Measurements from ENCODE around the gene VGLL4.

VGLL4 gene

GRCh38 chr3:11626084-11626463 is 17.6 kb downstream of the VGLL4 start:
- H3K4me1 ChIP-seq = peaks cover 10% of the 10 kb centered on the region
- H2AFZ ChIP-seq = no peak overlapping the region
- H3K9ac ChIP-seq = no peak overlapping the region
- no peak overlapping the region for H3K4me3 ChIP-seq (ENCODE audit: low read depth, low read length)
- TF ChIP-seq, protein P1, sequence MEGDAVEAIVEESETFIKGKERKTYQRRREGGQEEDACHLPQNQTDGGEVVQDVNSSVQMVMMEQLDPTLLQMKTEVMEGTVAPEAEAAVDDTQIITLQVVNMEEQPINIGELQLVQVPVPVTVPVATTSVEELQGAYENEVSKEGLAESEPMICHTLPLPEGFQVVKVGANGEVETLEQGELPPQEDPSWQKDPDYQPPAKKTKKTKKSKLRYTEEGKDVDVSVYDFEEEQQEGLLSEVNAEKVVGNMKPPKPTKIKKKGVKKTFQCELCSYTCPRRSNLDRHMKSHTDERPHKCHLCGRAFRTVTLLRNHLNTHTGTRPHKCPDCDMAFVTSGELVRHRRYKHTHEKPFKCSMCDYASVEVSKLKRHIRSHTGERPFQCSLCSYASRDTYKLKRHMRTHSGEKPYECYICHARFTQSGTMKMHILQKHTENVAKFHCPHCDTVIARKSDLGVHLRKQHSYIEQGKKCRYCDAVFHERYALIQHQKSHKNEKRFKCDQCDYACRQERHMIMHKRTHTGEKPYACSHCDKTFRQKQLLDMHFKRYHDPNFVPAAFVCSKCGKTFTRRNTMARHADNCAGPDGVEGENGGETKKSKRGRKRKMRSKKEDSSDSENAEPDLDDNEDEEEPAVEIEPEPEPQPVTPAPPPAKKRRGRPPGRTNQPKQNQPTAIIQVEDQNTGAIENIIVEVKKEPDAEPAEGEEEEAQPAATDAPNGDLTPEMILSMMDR (IDR thresholded peaks at IDR 0.05) = no peak
- no peaks in the 10 kb centered on the region for H3K9me3 ChIP-seq (ENCODE audit: control insufficient read depth, low read length)
- no peak overlapping the region for H3K27ac ChIP-seq
- H3K79me2 ChIP-seq = peaks cover 76% of the 10 kb centered on the region
- H3K27me3 ChIP-seq (ENCODE audit: control insufficient read depth, insufficient read depth, low read length) = no peaks in the 10 kb centered on the region
- no peak overlapping the region for H3K4me2 ChIP-seq (ENCODE audit: low read length)
- no peaks in the 10 kb centered on the region for H3K36me3 ChIP-seq (ENCODE audit: control insufficient read depth, insufficient read depth, low read length)

GRCh38 chr3:11625376-11626083 is 18.2 kb downstream of the VGLL4 start:
- TF ChIP-seq, protein P1 (IDR thresholded peaks at IDR 0.05) = no peak
- H3K4me2 ChIP-seq (ENCODE audit: low read length) = no peak overlapping the region
- H2AFZ ChIP-seq = no peak overlapping the region
- no peaks in the 10 kb centered on the region for H3K36me3 ChIP-seq (ENCODE audit: control insufficient read depth, insufficient read depth, low read length)
- H3K9me3 ChIP-seq (ENCODE audit: control insufficient read depth, low read length) = no peaks in the 10 kb centered on the region
- H3K79me2 ChIP-seq = peaks cover 81% of the 10 kb centered on the region
- H3K4me1 ChIP-seq = peaks cover 10% of the 10 kb centered on the region
- H3K9ac ChIP-seq = no peak overlapping the region
- H3K27ac ChIP-seq = no peak overlapping the region
- H3K4me3 ChIP-seq (ENCODE audit: low read depth, low read length) = no peak overlapping the region
- no peaks in the 10 kb centered on the region for H3K27me3 ChIP-seq (ENCODE audit: control insufficient read depth, insufficient read depth, low read length)

GRCh38 chr3:11624704-11625375 is 18.9 kb downstream of the VGLL4 start:
- Histone ChIP-seq H3K4me3 (ENCODE audit: low read depth, low read length) (no peak overlapping the region), H3K27me3 (ENCODE audit: control insufficient read depth, insufficient read depth, low read length) (no peaks in the 10 kb centered on the region), H3K79me2 (peaks cover 82% of the 10 kb centered on the region), H3K36me3 (ENCODE audit: control insufficient read depth, insufficient read depth, low read length) (no peaks in the 10 kb centered on the region), H3K9ac (no peak overlapping the region), H3K9me3 (ENCODE audit: control insufficient read depth, low read length) (no peaks in the 10 kb centered on the region), H3K27ac (no peak overlapping the region), H3K4me2 (ENCODE audit: low read length) (no peak overlapping the region), H3K4me1 (peaks cover 10% of the 10 kb centered on the region), H2AFZ (no peak overlapping the region)
- TF ChIP-seq, protein P1 (IDR thresholded peaks at IDR 0.05) = no peak

DNA sequence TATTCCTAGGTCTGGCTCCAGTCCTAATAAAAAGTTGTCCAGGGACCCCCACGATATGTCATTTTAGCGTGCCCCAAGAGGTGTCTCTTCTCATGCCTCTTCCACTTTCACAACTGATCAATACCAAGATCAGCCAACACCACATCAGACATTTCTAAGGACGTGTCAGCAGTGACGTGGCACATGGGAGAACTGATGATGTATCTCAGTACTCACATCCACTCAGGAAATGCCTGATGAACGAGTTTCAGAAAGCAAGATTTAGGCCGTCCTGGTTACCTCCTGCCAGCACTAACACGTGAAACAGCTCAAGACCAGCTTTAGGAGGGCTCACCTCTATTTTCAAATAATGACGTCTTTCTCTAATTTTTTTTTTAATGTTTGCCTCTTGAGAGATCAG is 19.6 kb downstream of the VGLL4 start:
- Histone ChIP-seq H3K4me3 (ENCODE audit: low read depth, low read length) (no peak overlapping the region), H3K27me3 (ENCODE audit: control insufficient read depth, insufficient read depth, low read length) (no peaks in the 10 kb centered on the region), H2AFZ (no peak overlapping the region), H3K9me3 (ENCODE audit: control insufficient read depth, low read length) (no peaks in the 10 kb centered on the region), H3K27ac (no peak overlapping the region), H3K4me1 (peaks cover 10% of the 10 kb centered on the region), H3K4me2 (ENCODE audit: low read length) (no peak overlapping the region), H3K79me2 (peaks cover 77% of the 10 kb centered on the region), H3K36me3 (ENCODE audit: control insufficient read depth, insufficient read depth, low read length) (no peaks in the 10 kb centered on the region), H3K9ac (no peak overlapping the region)
- TF ChIP-seq, protein P1 (IDR thresholded peaks at IDR 0.05) = no peak
